Body of pancreas (tissue), 4 donors: ENCODE results near the gene ICE1. TPM values are rescaled to one million over a fixed set of nuclear protein-coding genes. Genes with fewer than 3 reads are reported as not detected.
"Not testable (repeated sequence)": the region's sequence is repeated elsewhere in the genome, so short reads cannot be mapped to it uniquely, and the experiment has no call there.

Experiments used
- ATAC-seq: fragments of 150-250 bp; one replicate; pipeline ENCODE4 v1.9.1; 2016
- DNase-seq, 4 donors: peaks; one replicate each; pipeline ENCODE4 v3.0.0-alpha.2; 2019
- H3K27ac ChIP-seq, 4 donors: fragments of 200-600 bp; sonication (generic); 1 replicate in 3 of 4; 2 replicates in 1 of 4; pipeline versions ENCODE4 v1.5.1 to v1.6.1; 2016 to 2019; ENCODE audit warnings: mild to moderate bottlenecking in 1 of 4, mixed read lengths in 1 of 4, moderate library complexity in 1 of 4
- H3K27me3 ChIP-seq, 2 donors: fragments of 200-600 bp; sonication (generic); one replicate each; pipeline ENCODE4 v1.6.0; 2016; ENCODE audit warnings: mild to moderate bottlenecking in 1 of 2
- H3K36me3 ChIP-seq, 2 donors: fragments of 200-600 bp; sonication (generic); replicated peaks in 1 of 2; 2 replicates each; pipeline ENCODE4 v1.5.1; 2016; ENCODE audit warnings: low read depth in 2 of 2; ENCODE audit not compliant: insufficient read depth in 1 of 2
- H3K4me1 ChIP-seq: fragments of 200-600 bp; sonication (generic); one replicate; pipeline ENCODE4 v1.6.0; 2016
- H3K4me3 ChIP-seq, 2 donors: fragments of 200-600 bp; sonication (generic); 1 replicate in 1 of 2; 2 replicates in 1 of 2; pipeline ENCODE4 v1.5.1; 2016 to 2019
- H3K9me3 ChIP-seq, 3 donors: fragments of 200-600 bp; sonication (generic); 1 replicate in 2 of 3; 2 replicates in 1 of 3; pipeline ENCODE4 v1.5.1; 2016
- POLR2A ChIP-seq, 3 donors: fragments of 450-650 bp; IDR thresholded peaks; one replicate each; pipeline ENCODE4 v1.6.1; 2016; ENCODE audit warnings: antibody characterized with exemption in 3 of 3, mild to moderate bottlenecking in 2 of 3
- WGBS, 2 donors: methylation state at CpG; one replicate each; pipeline ENCODE4 v1.1.5; 2017; 5-methylcytosine and 5-hydroxymethylcytosine counted together
- intact Hi-C: fragments of 100-400 bp; cut with DNase I; formaldehyde crosslinking; loops from one replicate; pipeline ENCODE4 v1.15.1; 2023
- total RNA-seq, 2 donors: library from RNA; depleted of rRNA; stranded (reverse); fragments of >200 nt; gene quantifications; one replicate each; pipeline ENCODE4 v1.1.0, GENCODE V29; 2016
- TF ChIP-seq, protein P1 (sequence below), 7 experiments: fragments of 450-650 bp in 4 of 7; fragments of 200-600 bp in 3 of 7; sonication (generic) in 3 of 7; IDR thresholded peaks; one replicate each; pipeline ENCODE4 v1.5.1; 2016 to 2019; ENCODE audit warnings: antibody characterized with exemption in 7 of 7

The ICE1 gene
- total RNA-seq, 2 donors from 2014 or later, result 13.5 to 15.6 TPM

DNA sequence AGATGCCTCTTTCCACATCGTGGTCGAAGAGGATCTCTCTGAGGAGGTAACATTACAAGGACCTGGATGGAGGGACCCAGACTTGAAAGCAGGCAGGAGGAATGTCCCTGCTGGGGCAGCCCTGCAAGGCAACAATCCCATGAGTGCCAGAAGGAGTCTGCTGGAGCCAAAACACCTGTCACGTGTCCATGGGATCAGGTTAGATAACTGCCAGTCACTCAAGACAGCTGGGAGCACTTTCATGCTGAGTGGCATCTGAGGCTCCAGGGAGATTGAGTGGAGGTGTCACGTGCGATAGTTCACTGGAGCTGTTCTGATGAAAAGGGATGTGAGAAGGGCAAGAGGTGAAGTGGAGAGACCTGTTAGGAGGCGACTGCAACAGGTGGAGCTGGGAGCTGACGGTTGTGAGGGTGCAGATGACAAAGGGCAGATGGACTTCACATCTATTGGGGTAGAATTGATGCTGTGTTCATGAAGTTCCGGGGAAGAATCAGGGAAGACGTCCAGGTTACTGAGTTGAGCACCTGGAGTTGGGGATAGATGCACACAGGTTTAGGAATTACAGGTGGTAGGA lies 68.4 kb downstream of the ICE1 start:
- Histone ChIP-seq H3K27me3 (no peaks in the 10 kb centered on the region), H3K4me3 (no peak overlapping the region), H3K36me3 (peaks cover 0 to 5% of the 10 kb centered on the region in 2 donors), H3K9me3 (no peaks in the 10 kb centered on the region), H3K27ac (no peak overlapping the region), H3K4me1 (peaks cover 15% of the 10 kb centered on the region)
- ATAC-seq (no peak), DNase-seq (no peak)
- WGBS, 2 donors, result 63 to 66% methylated on average over 9 of the region's 9 CpGs
- intact Hi-C loops, result no loop called here
- TF ChIP-seq, protein P1, sequence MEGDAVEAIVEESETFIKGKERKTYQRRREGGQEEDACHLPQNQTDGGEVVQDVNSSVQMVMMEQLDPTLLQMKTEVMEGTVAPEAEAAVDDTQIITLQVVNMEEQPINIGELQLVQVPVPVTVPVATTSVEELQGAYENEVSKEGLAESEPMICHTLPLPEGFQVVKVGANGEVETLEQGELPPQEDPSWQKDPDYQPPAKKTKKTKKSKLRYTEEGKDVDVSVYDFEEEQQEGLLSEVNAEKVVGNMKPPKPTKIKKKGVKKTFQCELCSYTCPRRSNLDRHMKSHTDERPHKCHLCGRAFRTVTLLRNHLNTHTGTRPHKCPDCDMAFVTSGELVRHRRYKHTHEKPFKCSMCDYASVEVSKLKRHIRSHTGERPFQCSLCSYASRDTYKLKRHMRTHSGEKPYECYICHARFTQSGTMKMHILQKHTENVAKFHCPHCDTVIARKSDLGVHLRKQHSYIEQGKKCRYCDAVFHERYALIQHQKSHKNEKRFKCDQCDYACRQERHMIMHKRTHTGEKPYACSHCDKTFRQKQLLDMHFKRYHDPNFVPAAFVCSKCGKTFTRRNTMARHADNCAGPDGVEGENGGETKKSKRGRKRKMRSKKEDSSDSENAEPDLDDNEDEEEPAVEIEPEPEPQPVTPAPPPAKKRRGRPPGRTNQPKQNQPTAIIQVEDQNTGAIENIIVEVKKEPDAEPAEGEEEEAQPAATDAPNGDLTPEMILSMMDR (IDR thresholded peaks at IDR 0.05), result no peak
- TF ChIP-seq POLR2A (IDR thresholded peaks at IDR 0.05), result no peak

DNA sequence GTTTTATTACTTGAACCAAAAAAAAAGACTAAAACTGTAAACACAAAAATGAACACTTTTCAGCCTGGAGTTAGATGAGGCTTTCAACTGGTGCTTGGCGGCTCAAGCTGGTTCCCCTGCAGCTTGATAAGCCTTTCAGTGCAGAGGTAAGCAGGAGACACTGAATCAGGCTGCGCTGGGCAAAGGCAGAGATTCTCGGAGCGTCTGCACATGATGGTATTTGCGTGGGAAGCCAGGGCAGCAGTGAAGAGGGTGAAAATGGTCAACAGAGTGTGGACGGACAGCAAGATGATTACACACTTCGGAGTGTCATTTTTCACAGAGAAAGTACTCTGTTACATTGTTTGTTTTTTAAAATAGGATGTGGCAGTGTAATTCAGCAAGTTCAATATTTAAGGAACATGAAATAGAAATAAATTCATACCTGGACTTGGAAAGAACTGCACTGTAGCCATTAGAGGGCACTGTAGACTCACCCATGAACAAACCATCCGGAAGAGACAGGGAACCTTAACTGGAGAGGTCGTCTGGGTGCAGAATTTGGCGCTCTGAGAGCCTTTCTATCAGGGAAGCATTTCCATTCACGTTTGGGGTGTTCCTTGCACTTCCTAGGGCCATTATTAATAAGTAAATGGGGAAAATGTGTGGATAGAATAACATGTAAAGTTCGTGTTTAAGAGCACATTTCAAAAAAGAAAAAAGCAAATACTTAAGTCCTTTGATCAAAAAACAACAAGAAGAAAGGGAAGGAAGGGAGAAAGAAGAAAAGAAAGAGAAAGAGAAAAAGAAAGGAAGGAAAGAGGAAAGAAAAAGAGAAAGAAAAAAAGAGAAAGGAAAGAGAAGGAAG lies 69.8 kb downstream of the ICE1 start:
- Histone ChIP-seq H3K27ac (no peak overlapping the region), H3K4me1 (peaks cover 15% of the 10 kb centered on the region), H3K9me3 (no peaks in the 10 kb centered on the region), H3K36me3 (peaks cover 0 to 1% of the 10 kb centered on the region in 2 donors), H3K4me3 (no peak overlapping the region), H3K27me3 (no peaks in the 10 kb centered on the region)
- DNase-seq (peak in 2 of 4 donors; percentile 24 to 26), ATAC-seq (peak; percentile 41)
- 10 to 19% methylated on average over 12 of the region's 12 CpGs for WGBS, 2 donors
- intact Hi-C loops, result no loop called here
- no peak for TF ChIP-seq POLR2A (IDR thresholded peaks at IDR 0.05)
- TF ChIP-seq, protein P1 (IDR thresholded peaks at IDR 0.05), result peak; percentile 51 to 74 (median 62)

DNA sequence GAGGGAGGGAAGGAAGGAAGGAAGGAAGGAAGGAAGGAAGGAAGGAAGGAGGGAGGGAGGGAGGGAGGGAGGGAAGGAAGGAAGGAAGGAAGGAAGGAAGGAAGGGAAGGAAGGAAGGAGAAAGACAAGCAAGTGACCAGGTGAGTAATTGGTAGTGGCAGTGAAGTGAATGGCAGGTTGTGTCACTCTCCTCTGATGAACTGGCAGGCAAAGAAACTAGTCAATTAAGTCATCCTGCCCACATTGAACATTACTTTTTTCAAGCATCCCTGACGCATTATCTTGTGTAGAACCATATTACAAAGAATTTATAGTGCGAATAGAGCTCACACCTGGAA lies 70.4 kb downstream of the ICE1 start:
- intact Hi-C loops, H3K27ac ChIP-seq, H3K27me3 ChIP-seq, H3K4me3 ChIP-seq, H3K36me3 ChIP-seq, DNase-seq, ATAC-seq, H3K9me3 ChIP-seq: not testable (repeated sequence)
- 73 to 82% methylated on average over 2 of the region's 2 CpGs for WGBS, 2 donors
- H3K4me1 ChIP-seq, result peaks cover 15% of the 10 kb centered on the region

DNA sequence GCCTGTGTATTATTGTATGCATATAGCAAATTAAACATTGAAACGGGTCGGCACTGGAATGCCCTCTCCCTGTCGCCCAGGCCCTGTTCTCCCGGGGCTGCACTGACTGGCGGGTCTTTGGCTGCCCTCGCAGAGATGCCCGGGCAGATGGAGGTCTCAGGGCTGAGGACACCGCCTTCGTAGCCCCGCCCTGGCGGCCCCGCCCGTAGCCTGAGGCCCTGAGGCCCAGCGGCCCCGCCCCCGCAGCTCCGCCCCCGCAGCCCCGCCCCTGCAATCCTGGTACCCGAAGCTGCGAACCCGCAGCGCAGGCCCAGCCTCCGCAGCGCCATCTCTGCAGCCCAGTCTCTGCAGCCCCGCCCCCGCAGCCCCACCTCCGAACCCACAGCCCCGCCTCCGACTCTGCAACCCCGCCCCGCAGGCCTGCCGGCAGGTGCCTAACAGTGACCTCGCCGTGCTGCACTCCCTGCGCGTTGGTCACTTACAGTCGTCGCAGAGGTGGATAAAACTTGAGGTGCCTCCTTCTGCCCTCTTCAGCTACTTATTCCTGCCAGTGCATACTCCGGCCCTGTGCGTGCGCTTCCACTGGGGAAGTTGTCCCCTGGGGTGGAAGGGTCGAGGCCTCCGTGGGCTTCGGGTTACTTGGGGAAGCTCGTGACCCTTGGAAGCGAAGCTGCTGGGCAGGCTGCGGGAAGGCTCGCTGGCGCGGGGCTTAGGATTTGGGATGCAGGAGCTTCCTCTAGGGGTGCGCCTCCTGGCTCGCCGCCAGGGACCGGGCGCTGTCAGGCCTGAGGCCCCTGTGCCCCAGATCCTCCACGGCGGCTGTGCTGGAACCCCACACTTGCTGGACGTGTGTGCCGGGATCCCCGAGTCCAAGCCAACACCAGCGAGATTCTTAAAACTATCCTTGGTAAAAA lies 72.3 kb downstream of the ICE1 start:
- no peak overlapping the region for H3K4me3 ChIP-seq
- peak; percentile 96 for ATAC-seq
- peak; percentile 84 to 92 (median 86) for DNase-seq
- no peaks in the 10 kb centered on the region for H3K36me3 ChIP-seq
- intact Hi-C loops, result no loop called here
- no peak for TF ChIP-seq POLR2A (IDR thresholded peaks at IDR 0.05)
- TF ChIP-seq, protein P1 (IDR thresholded peaks at IDR 0.05), result no peak
- no peak overlapping the region for H3K27ac ChIP-seq
- H3K4me1 ChIP-seq, result peaks cover 15% of the 10 kb centered on the region
- no peaks in the 10 kb centered on the region for H3K9me3 ChIP-seq
- no peaks in the 10 kb centered on the region for H3K27me3 ChIP-seq
- WGBS, 2 donors, result 13 to 16% methylated on average over 40 to 62 of the region's 62 CpGs
